RWPE1 (cell line): Measurements from ENCODE around the gene PAIP2B.

ENCODE experiments used
- CTCF ChIA-PET: fragments of 350-600 bp; sonication (Branson Sonifier 250); formaldehyde crosslinking; extraction: SDS; loops from one replicate; lab custom pipeline; 2021; lab: Yijun Ruan, JAX
- POLR2A ChIA-PET: fragments of 400-600 bp; formaldehyde crosslinking; extraction: SDS; loops from one replicate; lab custom pipeline; 2020; ENCODE audit warnings: antibody characterized with exemption; ENCODE audit not compliant: low non-redundant PET; lab: Yijun Ruan, JAX
- DNase-seq: peaks from one replicate; pipeline ENCODE4 v3.0.0; 2012; ENCODE audit warnings: low spot score
- H3K27ac ChIP-seq: fragments of 450-650 bp; 2 replicates; pipeline ENCODE4 v1.5.1; 2017
- TF ChIP-seq, protein P1 (sequence below): fragments of 450-650 bp; conservative IDR thresholded peaks from 2 replicates; pipeline ENCODE4 v1.5.1; 2017; ENCODE audit warnings: low read depth, mild to moderate bottlenecking

Gene PAIP2B

DNA sequence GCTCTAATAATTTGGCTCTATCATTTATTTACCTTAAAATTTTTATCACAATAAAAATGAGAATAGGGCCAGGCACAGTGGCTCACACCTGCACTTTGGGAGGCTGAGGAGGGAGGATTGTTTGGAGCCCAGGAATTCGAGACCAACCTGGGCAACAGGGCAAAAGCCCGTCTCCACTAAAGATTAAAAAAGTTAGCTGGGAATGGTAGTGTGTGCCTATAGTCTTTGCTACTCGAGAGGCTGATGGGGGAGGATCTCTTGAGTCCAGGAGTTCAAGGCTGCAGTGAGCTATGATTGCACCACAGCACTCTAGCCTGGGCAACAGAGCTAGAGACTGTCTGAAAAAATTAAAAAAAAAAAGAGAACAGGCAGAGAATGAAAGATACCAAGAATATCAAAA is 90.7 kb downstream of the PAIP2B start:
- no peak for DNase-seq
- no peak overlapping the region for H3K27ac ChIP-seq
- ChIA-PET POLR2A (interaction anchor here (0.6 kb wide), 1 partner anchor 12 kb away, joined by 3 read pairs; no protein-coding TSS in a partner anchor), CTCF (no interaction called here)
- TF ChIP-seq, protein P1, sequence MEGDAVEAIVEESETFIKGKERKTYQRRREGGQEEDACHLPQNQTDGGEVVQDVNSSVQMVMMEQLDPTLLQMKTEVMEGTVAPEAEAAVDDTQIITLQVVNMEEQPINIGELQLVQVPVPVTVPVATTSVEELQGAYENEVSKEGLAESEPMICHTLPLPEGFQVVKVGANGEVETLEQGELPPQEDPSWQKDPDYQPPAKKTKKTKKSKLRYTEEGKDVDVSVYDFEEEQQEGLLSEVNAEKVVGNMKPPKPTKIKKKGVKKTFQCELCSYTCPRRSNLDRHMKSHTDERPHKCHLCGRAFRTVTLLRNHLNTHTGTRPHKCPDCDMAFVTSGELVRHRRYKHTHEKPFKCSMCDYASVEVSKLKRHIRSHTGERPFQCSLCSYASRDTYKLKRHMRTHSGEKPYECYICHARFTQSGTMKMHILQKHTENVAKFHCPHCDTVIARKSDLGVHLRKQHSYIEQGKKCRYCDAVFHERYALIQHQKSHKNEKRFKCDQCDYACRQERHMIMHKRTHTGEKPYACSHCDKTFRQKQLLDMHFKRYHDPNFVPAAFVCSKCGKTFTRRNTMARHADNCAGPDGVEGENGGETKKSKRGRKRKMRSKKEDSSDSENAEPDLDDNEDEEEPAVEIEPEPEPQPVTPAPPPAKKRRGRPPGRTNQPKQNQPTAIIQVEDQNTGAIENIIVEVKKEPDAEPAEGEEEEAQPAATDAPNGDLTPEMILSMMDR, result no peak

DNA sequence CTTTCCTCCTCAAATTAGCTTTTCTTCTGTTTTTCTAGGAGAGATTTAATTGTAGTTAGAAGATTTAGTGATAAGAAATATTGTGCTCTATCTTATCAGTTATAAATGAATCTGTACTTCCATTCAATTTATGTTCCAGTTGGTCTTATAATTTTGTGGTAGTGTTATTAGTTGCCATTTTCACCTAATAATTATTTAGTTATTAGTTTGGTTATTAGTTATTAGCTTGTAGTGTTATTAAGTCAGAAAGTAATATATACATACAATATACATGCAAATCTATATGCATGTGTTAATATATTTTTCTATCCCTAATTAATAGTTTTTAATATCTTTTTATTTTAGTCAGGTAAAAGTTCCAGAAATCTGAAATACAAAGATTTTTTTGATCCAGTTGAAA is 93.3 kb downstream of the PAIP2B start:
- no peak for DNase-seq
- CTCF ChIA-PET, result interaction anchor here (0.6 to 1.0 kb wide), 2 partner anchors 33 to 111 kb away, joined by 3 to 4 read pairs; no protein-coding TSS in a partner anchor
- TF ChIP-seq, protein P1, result no peak
- H3K27ac ChIP-seq, result no peak overlapping the region
- POLR2A ChIA-PET, result no interaction called here
